ENCODE results near the gene FOXP2. TPM values are rescaled to one million over a fixed set of nuclear protein-coding genes. Genes with fewer than 3 reads are reported as not detected.
"Not testable (repeated sequence)": the region's sequence is repeated elsewhere in the genome, so short reads cannot be mapped to it uniquely, and the experiment has no call there.

Gene FOXP2
- total and polyA plus RNA-seq, 2 donors (not counting 3 experiments of a cell fraction or from before 2014, with no cell fraction given), result 0.37 to 2.7 TPM

DNA sequence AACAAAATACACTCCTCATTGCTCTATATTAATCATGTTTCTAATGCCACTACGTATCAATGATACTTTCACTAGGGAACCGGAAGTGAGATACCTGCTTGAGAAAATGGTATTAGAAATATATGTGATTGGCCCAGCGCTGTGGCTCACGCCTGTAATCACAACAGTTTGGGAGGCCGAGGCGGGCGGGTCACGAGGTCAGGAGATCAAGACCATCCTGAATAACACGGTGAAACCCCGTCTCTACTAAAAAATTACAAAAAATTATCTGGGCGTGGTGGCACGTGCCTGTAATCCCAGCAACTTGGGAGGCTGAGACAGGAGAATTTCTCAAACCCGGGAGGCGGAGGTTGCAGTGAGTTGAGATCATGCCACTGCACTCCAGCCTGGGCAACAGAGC is 132.7 kb downstream of the FOXP2 start:
- H3K27me3 ChIP-seq (ENCODE audit: control insufficient read depth in 2 of 2, insufficient read depth in 2 of 2, low read length in 2 of 2); dilution Hi-C loops (cut with MboI; ENCODE audit: extremely low pct_ligation_motif_present, low sequenced_read_pairs); H3K9ac ChIP-seq (replicated peaks; ENCODE audit: extremely low read depth, insufficient read depth, low read length); H3K79me2 ChIP-seq (ENCODE audit: control insufficient read depth, insufficient read depth, low read length); intact Hi-C loops (cut with micrococcal nuclease); BruUV-seq (replicated peaks); H3K27ac ChIP-seq (ENCODE audit: insufficient read depth, low read depth, low read length); H3K36me3 ChIP-seq (ENCODE audit: control insufficient read depth in 2 of 2, extremely low read depth in 1 of 2, insufficient read depth in 2 of 2, low read length in 2 of 2); DNase-seq (ENCODE audit: low read depth, low spot score); H3K9me3 ChIP-seq (replicated peaks; ENCODE audit: control insufficient read depth, insufficient read depth, low read length); H3K4me2 ChIP-seq (ENCODE audit: insufficient read depth, low read length); H4K20me1 ChIP-seq (replicated peaks; ENCODE audit: control insufficient read depth, extremely low read depth, insufficient read depth, low read length); H3K9me1 ChIP-seq (replicated peaks; ENCODE audit: control insufficient read depth, extremely low read depth, insufficient read depth, low read length); H2AFZ ChIP-seq (ENCODE audit: low read depth, low read length); POLR2A ChIA-PET; FAIRE-seq; H3K4me1 ChIP-seq (ENCODE audit: control insufficient read depth, extremely low read depth, insufficient read depth, low read length); H3K4me3 ChIP-seq (replicated peaks in 1 of 3; ENCODE audit: insufficient read depth in 1 of 3, low read depth in 1 of 3, low read length in 3 of 3): not testable (repeated sequence)
- CTCF ChIA-PET, result interaction anchor here (1.8 kb wide), 1 partner anchor 8 kb away, joined by 9 read pairs; no protein-coding TSS in a partner anchor

GRCh38 chr7:114548081-114548980 is 133.7 kb downstream of the FOXP2 start:
- Histone ChIP-seq H2AFZ (ENCODE audit: low read depth, low read length) (no peak overlapping the region), H3K36me3 (ENCODE audit: control insufficient read depth in 2 of 2, extremely low read depth in 1 of 2, insufficient read depth in 2 of 2, low read length in 2 of 2) (no peaks in the 10 kb centered on the region), H3K9me3 (replicated peaks; ENCODE audit: control insufficient read depth, insufficient read depth, low read length) (no peaks in the 10 kb centered on the region), H3K27me3 (ENCODE audit: control insufficient read depth in 2 of 2, insufficient read depth in 2 of 2, low read length in 2 of 2) (no peaks in the 10 kb centered on the region), H3K4me3 (replicated peaks in 1 of 3; ENCODE audit: insufficient read depth in 1 of 3, low read depth in 1 of 3, low read length in 3 of 3) (no peak overlapping the region), H3K4me1 (ENCODE audit: control insufficient read depth, extremely low read depth, insufficient read depth, low read length) (no peaks in the 10 kb centered on the region), H3K4me2 (ENCODE audit: insufficient read depth, low read length) (no peak overlapping the region), H3K9ac (replicated peaks; ENCODE audit: extremely low read depth, insufficient read depth, low read length) (no peak overlapping the region), H3K27ac (ENCODE audit: insufficient read depth, low read depth, low read length) (no peak overlapping the region), H4K20me1 (replicated peaks; ENCODE audit: control insufficient read depth, extremely low read depth, insufficient read depth, low read length) (no peaks in the 10 kb centered on the region), H3K79me2 (ENCODE audit: control insufficient read depth, insufficient read depth, low read length) (no peaks in the 10 kb centered on the region), H3K9me1 (replicated peaks; ENCODE audit: control insufficient read depth, extremely low read depth, insufficient read depth, low read length) (no peaks in the 10 kb centered on the region)
- intact Hi-C loops (cut with micrococcal nuclease), result no loop called here
- FAIRE-seq (no peak), DNase-seq (ENCODE audit: low read depth, low spot score) (no peak)
- ChIA-PET CTCF (interaction anchor here (1.0 to 1.8 kb wide), 2 partner anchors 9 to 121 kb away, joined by 3 to 9 read pairs; no protein-coding TSS in a partner anchor), POLR2A (no interaction called here)
- dilution Hi-C loops (cut with MboI; ENCODE audit: extremely low pct_ligation_motif_present, low sequenced_read_pairs), result no loop called here
- TF ChIP-seq EZH2 (IDR thresholded peaks at IDR 0.05; ENCODE audit: borderline replicate concordance, low read depth, low read length, severe bottlenecking), result no peak
- TF ChIP-seq, protein P1, sequence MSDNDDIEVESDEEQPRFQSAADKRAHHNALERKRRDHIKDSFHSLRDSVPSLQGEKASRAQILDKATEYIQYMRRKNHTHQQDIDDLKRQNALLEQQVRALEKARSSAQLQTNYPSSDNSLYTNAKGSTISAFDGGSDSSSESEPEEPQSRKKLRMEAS (IDR thresholded peaks at IDR 0.05; ENCODE audit: insufficient read depth, insufficient read length), result no peak
- TF ChIP-seq POLR2A (IDR thresholded peaks at IDR 0.05; ENCODE audit: low read depth, low read length), result no peak
- no peak for TF ChIP-seq CTCF (IDR thresholded peaks at IDR 0.05; ENCODE audit: extremely low read depth in 1 of 2, insufficient read depth in 1 of 2, low read depth in 1 of 2, low read length in 2 of 2)
- no peak for TF ChIP-seq POLR2AphosphoS5 (IDR thresholded peaks at IDR 0.05; ENCODE audit: insufficient read depth, low read depth, low read length)
- TF ChIP-seq MYC (IDR thresholded peaks at IDR 0.05; ENCODE audit: low read depth, low read length), result no peak
- TF ChIP-seq FOS (IDR thresholded peaks at IDR 0.05; ENCODE audit: borderline replicate concordance, insufficient read depth, low read length), result no peak
- TF ChIP-seq JUN (IDR thresholded peaks at IDR 0.05; ENCODE audit: borderline replicate concordance, insufficient read depth, insufficient read length, low read depth), result no peak
- no peak for TF ChIP-seq GATA2 (IDR thresholded peaks at IDR 0.05; ENCODE audit: insufficient read depth, insufficient read length, low read depth, low read length)
- no TSS peak for BruUV-seq (replicated peaks)

Measured in endothelial cell of umbilical vein (primary cell).